HG03103 (cell line): ENCODE data around the gene TMA7.
"Not testable (repeated sequence)": the region's sequence is repeated elsewhere in the genome, so short reads cannot be mapped to it uniquely, and the experiment has no call there.

Experiments used
- ATAC-seq: cut with Tn5 transposase; IDR thresholded peaks from one replicate; pipeline ENCODE4 v1.9.1; 2021; ENCODE audit warnings: low read depth; ENCODE audit not compliant: unreplicated experiment

TMA7 gene

DNA sequence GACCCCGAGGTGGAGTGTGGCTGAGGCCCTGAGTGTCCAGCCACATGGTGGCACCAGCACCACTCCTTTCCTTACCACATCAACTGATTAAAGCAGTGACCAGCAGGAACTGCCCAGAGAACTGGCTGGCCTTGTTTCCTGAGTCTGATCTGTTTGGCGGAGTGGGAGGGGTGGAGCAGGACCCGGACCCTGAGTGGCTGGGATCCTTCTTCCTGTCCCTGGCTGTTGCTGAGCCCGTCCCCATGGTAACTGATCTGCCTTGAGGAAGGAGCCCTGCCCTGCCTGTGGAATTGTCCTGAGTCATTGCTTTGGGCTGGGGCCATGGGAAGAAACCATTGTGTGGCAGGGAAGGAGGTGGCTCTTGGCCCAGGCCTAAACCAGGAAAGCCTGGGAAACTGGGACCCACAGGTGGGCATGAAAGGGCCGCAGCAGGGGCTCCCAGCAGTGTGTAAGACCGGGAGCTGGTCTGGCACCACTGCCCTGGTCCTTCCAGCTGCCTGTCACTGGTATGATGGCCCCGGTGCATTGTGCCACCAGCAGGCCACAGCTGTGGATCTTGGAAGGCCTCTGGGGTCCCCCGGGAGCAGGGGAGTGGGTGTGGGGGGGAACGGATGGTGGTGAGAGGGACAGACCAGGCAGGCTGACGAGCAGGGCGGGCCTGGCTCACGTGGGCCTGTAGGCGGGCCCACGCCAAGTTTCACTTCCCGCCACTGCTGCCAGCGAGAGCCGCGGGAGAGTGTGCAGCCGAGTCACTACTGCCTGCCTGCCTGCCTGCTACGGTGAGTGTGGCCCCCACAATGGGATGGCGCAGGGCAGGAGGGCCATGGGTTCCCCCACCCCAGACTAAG is 25.7 kb downstream of the TMA7 start:
- ATAC-seq = peak; percentile 69

DNA sequence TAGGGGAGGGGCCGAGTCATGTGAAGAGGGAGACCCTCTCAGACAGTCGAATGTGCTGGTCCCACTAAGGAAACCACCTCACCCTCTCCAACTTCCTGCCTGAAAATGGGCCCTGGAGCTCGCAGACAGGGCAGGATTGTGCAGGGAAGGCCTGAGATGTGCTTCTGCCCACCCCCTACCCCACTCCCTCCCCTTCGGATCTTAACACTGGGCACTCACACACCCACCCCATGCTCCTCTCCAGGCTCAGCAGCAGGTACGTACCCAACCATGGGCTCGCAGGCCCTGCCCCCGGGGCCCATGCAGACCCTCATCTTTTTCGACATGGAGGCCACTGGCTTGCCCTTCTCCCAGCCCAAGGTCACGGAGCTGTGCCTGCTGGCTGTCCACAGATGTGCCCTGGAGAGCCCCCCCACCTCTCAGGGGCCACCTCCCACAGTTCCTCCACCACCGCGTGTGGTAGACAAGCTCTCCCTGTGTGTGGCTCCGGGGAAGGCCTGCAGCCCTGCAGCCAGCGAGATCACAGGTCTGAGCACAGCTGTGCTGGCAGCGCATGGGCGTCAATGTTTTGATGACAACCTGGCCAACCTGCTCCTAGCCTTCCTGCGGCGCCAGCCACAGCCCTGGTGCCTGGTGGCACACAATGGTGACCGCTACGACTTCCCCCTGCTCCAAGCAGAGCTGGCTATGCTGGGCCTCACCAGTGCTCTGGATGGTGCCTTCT is 26.5 kb downstream of the TMA7 start:
- ATAC-seq = no peak

DNA sequence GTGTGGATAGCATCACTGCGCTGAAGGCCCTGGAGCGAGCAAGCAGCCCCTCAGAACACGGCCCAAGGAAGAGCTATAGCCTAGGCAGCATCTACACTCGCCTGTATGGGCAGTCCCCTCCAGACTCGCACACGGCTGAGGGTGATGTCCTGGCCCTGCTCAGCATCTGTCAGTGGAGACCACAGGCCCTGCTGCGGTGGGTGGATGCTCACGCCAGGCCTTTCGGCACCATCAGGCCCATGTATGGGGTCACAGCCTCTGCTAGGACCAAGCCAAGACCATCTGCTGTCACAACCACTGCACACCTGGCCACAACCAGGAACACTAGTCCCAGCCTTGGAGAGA is 27.0 kb downstream of the TMA7 start:
- no peak for ATAC-seq

DNA sequence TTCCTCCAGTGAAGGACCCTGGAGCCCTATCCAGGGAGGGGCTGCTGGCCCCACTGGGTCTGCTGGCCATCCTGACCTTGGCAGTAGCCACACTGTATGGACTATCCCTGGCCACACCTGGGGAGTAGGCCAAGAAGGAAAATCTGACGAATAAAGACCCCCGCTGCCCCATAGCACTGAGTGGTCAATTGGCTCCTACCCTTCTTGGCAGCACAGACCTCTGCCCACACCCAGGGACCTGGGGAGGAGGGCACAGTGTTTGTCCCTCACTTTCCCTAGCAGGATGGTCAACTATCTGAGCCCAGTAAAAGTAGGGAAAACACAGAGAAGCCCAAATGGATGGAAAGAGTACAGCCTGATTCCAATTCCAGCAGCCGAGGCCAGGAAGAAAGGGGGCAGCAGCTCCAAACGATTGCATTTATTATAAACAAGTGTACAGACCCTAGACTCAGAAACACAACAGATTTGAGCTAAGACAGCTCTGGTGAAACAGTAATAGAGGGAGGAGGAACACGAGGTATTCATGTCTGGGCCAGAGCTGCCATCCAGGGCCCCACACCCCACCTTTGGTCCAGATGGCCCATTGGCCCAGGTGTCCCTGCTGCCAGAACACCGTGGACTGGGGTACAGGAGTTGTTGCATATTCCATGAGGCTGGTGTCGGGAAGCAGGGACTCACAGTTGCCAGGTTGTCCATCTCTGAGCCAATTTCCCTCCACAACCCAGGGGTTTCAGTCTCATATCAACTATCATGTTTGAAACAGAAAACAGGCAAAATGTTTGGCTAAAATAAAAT is 27.6 kb downstream of the TMA7 start:
- no peak for ATAC-seq

DNA sequence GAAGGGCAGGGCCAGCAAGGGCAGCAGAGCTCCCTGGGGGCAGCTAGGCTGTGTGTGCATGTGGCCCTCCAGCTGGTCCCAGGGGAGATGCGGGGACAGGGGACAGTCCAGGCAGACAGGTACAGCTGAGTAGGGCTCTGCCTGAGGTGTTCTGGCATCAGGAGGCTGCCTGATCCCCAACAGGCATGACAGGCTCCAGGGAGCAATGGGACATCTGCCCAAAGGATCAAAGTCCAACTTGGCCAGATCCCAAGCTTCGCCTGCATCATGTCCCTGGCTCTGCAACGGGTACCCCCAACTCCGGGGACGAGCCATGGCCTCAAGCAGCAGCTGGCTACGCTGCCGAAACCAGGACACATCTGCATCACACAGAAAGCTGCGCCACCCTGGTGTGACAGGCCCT is 28.3 kb downstream of the TMA7 start:
- no peak for ATAC-seq

DNA sequence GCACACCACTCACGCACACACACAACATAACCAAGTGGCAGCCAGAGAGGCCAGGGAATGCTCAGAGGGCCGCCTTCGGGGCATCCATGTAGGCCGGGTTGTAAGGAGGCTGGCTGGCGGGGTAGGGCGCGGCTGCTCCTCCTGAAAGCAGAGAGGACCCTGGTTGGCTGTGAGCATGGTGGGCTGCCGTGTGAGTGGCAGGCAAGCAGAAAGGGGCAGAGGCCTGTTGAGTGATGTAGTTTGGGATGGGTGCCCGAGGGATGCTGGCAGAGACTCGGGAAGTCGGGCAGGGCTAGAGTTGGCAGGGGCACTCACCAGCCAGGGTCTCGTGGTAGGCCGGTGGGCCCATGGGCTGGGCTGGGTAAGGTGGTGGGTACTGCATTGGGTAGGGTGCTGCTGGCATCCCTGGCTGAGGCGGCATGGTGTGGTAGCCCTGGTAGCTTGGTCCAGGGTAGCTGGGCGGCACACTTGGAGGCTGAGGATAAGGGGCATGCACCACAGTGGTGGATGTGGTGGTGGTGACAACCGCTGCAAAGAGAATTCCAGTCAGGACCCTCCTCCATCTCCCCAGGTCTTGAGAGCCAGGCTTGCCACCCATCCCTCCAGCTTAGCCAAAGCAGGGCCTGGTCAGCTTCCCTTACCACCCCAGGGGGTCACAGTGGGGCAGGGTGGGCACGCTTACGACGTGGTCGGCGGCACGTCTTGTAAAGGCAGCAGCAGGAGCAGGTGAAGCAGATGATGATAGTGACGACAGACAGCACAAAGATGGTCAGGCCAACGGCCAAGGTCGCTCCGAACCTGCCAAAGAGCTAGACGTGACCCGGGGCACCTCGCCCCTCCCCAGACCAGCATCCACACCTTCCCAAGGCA is 29.2 kb downstream of the TMA7 start:
- no peak for ATAC-seq

DNA sequence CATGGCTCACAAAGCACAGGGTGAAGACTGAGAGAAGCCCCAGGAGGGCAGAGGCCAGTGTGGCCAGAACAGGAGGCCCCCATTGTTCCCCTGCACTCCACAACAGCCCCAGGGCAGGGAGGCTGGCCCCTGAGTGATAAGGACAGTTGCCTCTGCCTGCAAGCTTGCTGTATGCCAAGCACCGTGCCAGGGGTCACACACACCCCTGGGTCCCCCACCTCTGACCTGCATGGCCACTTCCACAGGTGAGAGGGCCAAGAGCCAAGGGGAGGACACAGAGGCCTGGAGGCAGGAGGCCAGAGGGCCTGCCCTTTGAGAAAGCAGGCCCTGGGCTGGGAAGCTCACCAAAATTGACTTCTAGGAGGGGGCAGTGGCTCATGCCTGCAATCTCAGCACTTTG is 30.2 kb downstream of the TMA7 start:
- no peak for ATAC-seq

DNA sequence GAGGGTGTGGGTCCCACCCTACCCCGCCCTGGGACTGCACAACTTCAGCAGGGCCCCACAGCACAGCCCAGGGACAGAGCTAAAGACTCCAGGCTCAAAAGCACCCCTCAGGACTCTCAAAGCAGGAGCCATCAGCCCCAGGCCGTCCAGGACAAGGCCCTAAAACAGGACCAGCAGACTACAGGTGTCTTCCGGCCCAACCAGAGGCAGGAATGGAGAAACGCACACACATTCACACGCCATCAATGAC is 32.5 kb downstream of the TMA7 start:
- peak; percentile 37 for ATAC-seq

DNA sequence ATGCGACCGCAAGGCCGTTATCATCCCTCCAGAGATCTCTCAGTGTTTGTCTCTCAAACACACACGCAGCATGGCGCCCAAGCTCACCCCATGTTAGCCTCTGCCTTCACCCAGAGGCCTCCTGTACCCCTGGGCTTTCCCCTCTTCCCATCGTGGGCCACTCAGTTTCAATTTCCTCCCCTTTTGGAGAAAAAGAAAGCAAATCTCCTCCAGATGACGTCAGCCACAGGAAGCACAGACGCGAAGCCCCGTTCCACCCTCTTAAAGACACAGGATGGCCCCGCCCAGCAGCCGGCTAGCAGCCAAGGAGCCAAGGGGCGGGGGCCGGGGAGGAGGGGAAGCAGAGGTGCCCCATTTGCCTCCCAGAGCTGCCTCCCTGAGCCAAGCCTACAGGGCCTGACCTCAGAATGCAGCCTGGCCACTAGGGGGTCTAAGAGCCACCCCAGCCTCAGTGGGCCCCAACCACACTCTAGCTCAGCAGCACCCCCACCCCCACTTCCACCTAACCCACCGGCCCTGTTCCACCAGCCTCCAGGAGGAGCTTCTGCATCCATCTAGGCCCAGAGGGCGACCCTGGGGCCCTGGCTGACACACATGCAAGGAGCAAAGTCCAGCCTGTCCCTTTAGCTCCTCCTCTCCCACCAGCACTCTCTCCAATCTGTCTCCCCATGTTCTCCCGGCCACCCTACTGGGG is 33.0 kb downstream of the TMA7 start:
- ATAC-seq = peak; percentile 63

DNA sequence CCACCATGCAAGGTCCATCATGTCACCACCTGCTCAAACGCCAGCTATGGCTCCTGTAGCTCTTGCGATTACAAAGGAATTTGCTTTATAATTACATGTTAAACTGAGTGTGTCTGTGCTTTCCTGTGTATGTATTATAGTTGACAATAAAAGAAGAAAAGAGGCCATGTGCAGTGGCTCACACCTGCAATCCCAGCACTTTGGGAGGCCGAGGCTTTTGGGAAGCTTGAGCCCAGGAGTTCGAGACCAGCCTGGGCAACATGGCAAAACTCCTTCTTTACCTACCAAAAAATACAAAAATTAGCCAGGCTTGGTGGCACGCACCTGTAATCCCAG is 33.5 kb downstream of the TMA7 start:
- ATAC-seq = no peak

DNA sequence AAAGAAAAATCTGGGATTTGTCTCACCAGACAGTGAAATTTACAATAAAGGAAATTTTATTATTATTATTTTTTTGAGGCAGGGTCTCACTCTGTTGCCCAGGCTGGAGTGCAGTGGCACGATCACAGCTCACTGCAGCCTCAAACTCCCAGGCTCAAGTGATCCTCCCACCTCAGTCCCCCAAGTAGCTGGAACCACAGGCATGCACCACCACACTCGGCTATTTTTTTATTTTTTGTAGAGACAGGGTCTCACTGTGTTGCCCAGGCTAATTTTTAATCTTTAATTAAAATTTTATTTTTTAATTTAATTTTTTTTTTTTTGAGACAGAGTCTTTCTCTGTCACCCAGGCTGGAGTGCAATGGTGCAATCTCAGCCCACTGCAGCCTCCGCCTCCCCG is 34.0 kb downstream of the TMA7 start:
- ATAC-seq = not testable (repeated sequence)

DNA sequence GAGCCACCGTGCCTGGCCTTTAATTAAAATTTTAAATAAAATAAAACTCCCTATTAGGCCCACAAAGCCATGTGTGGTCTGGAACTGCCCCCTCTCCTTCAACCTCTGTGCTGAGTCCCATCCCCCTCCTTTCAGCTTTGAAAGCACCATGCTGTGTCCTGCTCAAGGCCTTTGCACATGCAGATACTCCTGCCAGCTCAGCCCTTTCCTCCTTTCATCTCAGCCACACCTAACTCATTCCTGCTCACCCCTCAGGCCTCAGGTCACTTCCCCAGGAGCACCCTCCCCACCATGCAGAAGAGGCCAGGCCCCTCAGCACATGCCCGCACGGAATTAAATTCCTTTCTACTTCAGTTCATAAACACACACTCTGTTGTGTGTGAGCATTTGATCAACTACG is 34.6 kb downstream of the TMA7 start:
- no peak for ATAC-seq

DNA sequence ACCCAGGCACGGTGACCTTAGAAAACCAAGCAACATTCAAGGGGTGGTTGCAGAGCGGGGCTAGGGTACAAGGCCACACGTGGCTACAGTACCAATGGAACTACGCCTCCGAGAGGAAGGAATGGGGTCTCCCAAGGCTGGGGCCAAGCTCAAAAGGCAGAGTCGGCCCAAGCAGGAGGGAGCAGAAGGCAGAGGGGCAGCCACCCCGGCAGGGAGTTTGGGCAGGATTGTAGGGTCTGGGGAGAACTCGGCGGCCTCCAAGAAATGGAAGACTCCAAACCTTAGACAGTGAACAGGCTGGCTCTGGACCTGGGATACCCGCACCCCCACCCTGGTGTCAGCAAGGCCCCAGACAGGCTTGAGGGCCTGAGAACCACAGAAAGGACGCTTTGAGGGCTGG is 35.1 kb downstream of the TMA7 start:
- no peak for ATAC-seq

DNA sequence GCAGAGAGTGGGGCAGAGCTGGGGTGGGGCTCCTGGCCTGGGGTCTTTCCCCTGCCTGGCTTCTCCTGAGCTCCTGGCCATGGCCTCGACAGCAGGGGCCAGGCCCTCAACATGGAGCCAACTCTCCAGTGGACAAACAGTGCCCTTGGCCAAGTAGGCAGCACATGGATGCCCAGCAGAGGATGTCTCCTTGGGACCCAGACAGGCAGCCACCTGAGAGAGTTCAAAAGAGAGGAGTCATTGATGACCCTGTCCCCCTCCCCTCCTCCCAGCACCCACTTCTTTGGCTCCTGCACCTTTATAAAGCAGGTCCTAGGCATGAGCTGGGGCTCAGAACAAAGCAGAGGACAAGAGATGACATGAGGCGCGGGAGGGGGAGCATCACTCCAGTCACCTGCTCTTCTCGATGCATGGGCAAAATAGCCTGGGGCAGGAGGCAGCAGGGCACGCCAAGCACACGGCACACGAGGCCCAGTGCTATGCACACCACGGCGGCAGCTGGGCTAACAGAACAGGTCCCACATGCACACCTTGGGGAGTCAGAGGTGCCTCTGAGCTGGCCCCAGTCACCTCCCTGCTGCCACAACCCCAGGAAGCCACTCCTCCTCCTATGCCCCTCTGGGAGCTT is 36.5 kb downstream of the TMA7 start:
- no peak for ATAC-seq

DNA sequence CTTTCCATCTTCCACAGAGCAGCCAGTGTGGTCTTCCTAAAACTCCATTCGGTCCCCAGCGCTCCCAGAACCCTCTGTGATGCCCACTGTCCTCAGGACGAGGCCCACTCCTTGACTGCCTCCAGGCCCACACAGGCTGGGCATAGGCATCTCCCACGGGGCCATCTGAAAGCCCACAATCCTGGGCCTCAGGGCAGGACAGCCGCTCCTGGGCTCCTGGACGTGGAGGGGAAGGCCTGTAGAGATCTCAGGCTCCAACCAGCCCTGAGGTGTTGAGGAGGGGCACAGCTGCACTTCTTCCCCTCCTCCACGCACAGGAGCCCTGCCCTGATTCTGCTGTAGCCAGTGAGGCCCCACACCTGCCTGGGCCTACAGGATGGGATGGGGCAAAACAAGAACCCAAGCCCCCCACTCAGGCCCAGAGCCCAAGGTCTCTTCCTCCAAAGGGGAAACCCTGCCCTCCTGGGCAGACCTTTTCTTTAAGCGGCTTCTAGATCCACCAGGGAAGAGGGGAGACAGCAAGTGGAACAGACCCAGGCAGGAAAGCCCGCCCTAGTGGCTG is 38.0 kb downstream of the TMA7 start:
- no peak for ATAC-seq

DNA sequence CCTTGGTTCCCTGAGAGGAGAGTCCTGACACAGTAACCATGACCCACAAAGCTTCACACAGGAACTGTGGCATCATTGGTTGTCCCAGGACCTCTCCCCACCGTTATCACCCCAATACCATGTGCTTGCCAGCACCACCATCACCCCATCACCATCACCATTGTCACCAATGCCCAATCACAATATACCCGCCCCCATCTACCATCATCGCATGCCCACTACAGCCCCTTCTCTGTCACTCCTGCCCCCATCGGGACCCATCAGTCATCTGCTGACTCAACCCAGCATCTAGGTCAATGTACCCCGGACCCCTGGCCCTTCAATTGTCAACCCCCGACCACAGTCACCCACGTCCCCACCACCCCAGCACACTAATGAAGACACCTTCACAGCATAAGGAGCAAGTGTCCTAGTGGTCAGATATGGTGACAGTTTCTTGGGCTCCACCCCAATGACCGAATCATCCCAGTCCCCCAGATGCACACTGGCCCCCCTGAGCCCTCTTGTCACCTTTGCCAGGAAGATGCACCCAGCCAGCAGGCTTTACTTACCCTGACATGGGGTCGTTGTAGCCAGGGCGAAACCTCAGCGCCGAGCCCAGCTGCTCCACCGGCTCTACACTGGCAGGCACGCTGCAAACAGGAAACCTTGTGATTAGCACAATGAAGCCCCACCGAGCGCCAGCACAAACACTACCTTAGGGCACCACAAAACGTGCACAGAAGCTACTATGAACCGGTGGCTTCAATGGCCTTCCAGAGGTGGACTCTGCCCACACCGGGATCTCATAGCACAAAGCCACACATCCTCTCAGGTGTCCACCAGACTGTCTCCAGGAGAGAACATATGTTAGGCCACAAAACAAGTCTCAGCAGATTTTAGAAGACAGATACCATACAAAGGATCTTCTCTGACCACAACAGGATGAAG is 38.8 kb downstream of the TMA7 start:
- no peak for ATAC-seq

DNA sequence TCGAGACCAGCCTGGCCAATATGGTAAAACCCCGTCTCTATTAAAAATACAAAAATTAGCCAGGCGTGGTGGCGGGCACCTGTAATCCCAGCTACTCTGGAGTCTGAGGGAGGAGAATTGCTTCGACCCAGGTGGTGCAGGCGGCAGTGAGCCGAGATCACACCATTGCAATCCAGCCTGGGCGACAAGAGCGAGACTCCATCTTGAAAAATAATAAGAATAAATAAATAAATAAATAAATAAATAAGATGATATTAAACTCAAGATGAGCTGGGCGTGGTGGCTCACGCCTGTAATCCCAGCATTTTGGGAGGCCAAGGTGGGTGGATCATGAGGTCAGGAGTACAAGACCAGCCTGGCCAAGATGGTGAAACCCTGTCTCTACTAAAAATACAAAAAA is 40.8 kb downstream of the TMA7 start:
- ATAC-seq = not testable (repeated sequence)

DNA sequence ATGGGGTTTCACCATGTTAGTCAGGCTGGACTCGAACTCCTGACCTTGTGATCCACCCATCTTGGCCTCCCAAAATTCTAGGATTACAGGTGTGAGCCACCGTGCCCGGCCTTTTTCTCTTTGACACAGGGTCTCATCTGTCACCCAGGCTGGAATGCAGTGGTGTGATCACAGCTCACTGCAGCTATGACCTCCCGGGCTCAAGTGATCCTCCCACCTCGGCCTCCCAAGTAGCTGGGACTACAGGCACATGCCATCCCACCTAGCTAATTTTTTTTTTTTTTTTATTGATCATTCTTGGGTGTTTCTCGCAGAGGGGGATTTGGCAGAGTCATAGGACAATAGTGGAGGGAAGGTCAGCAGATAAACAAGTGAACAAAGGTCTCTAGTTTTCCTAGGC is 42.8 kb downstream of the TMA7 start:
- not testable (repeated sequence) for ATAC-seq
